Panc1 (cell line): ENCODE measurements around the gene DPEP3.

Source experiments
- TF ChIP-seq, protein P1 (sequence below): fragments of 450-650 bp; IDR thresholded peaks from 2 replicates; pipeline ENCODE4 v1.5.1; 2017; ENCODE audit warnings: mild to moderate bottlenecking
- TF ChIP-seq, protein P2 (sequence below), 2 experiments: IDR thresholded peaks; 2 replicates each; pipeline ENCODE4 v1.6.1; 2011 to 2012; ENCODE audit warnings: low read depth in 2 of 2, control low read depth in 1 of 2, low read length in 1 of 2, mild to moderate bottlenecking in 1 of 2, moderate library complexity in 1 of 2; ENCODE audit not compliant: insufficient read depth in 1 of 2

- TF ChIP-seq, protein P1, sequence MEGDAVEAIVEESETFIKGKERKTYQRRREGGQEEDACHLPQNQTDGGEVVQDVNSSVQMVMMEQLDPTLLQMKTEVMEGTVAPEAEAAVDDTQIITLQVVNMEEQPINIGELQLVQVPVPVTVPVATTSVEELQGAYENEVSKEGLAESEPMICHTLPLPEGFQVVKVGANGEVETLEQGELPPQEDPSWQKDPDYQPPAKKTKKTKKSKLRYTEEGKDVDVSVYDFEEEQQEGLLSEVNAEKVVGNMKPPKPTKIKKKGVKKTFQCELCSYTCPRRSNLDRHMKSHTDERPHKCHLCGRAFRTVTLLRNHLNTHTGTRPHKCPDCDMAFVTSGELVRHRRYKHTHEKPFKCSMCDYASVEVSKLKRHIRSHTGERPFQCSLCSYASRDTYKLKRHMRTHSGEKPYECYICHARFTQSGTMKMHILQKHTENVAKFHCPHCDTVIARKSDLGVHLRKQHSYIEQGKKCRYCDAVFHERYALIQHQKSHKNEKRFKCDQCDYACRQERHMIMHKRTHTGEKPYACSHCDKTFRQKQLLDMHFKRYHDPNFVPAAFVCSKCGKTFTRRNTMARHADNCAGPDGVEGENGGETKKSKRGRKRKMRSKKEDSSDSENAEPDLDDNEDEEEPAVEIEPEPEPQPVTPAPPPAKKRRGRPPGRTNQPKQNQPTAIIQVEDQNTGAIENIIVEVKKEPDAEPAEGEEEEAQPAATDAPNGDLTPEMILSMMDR, result no peak
- TF ChIP-seq, protein P2, sequence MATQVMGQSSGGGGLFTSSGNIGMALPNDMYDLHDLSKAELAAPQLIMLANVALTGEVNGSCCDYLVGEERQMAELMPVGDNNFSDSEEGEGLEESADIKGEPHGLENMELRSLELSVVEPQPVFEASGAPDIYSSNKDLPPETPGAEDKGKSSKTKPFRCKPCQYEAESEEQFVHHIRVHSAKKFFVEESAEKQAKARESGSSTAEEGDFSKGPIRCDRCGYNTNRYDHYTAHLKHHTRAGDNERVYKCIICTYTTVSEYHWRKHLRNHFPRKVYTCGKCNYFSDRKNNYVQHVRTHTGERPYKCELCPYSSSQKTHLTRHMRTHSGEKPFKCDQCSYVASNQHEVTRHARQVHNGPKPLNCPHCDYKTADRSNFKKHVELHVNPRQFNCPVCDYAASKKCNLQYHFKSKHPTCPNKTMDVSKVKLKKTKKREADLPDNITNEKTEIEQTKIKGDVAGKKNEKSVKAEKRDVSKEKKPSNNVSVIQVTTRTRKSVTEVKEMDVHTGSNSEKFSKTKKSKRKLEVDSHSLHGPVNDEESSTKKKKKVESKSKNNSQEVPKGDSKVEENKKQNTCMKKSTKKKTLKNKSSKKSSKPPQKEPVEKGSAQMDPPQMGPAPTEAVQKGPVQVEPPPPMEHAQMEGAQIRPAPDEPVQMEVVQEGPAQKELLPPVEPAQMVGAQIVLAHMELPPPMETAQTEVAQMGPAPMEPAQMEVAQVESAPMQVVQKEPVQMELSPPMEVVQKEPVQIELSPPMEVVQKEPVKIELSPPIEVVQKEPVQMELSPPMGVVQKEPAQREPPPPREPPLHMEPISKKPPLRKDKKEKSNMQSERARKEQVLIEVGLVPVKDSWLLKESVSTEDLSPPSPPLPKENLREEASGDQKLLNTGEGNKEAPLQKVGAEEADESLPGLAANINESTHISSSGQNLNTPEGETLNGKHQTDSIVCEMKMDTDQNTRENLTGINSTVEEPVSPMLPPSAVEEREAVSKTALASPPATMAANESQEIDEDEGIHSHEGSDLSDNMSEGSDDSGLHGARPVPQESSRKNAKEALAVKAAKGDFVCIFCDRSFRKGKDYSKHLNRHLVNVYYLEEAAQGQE (IDR thresholded peaks at IDR 0.05; ENCODE audit: insufficient read depth in 1 of 2, low read depth in 2 of 2, low read length in 1 of 2), result no peak
These were observed 38.7 kb downstream of the DPEP3 start for GRCh38 chr16:67941469-67942199.
